AG04449 (cell line): ENCODE measurements around the gene NOL4L.

ENCODE experiments used
- CTCF ChIA-PET: fragments of 350-600 bp; formaldehyde crosslinking; extraction: SDS; loops from one replicate; lab custom pipeline; 2021; ENCODE audit warnings: antibody characterized with exemption; lab: Yijun Ruan, JAX
- POLR2A ChIA-PET: fragments of 400-600, 350-600 bp; formaldehyde crosslinking; extraction: SDS; loops from one replicate; lab custom pipeline; 2020; ENCODE audit warnings: antibody characterized with exemption, inconsistent platforms; lab: Yijun Ruan, JAX
- DNase-seq: peaks from one replicate; pipeline ENCODE4 v3.0.0-alpha.2; 2010; ENCODE audit warnings: low read depth, low spot score
- H3K4me3 ChIP-seq: 2 replicates; pipeline ENCODE4 v1.5.1; 2011; ENCODE audit warnings: low read depth, mild to moderate bottlenecking, control low read depth, low read length
- CTCF ChIP-seq: IDR thresholded peaks from one replicate; pipeline ENCODE4 v1.5.1; 2011; ENCODE audit warnings: mild to moderate bottlenecking, moderate library complexity, low read length, control low read depth, inconsistent platforms; ENCODE audit not compliant: insufficient read depth; ENCODE audit errors: missing control alignments

NOL4L gene

GRCh38 chr20:32614772-32615171, 29.6 kb upstream of the NOL4L start:
- CTCF ChIA-PET: interaction anchor here (1.5 kb wide), 1 partner anchor 38 kb away, joined by 3 read pairs; no protein-coding TSS in a partner anchor
- DNase-seq: no peak
- TF ChIP-seq CTCF: no peak
- POLR2A ChIA-PET: no interaction called here
- no peak overlapping the region for H3K4me3 ChIP-seq

DNA sequence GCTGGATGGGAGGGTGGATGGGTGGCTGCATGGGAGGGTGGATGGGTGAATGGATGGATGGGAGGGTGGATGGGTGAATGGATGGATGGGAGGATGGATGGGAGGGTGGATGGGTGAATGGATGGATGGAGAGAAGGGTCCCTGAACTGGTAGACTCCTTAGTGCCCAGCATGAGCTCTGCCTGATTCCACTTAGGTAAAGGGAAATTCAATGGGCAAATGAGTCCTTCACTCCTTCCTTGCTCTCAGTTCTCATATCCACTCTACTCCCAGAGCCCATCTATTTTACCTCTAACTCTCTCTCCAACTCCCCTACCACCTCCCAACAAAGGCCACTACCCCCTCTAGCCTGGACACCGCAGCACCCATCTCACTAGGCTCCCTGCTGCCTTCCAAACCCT, 29.2 kb upstream of the NOL4L start:
- no peak for TF ChIP-seq CTCF
- CTCF ChIA-PET: no interaction called here
- no peak overlapping the region for H3K4me3 ChIP-seq
- DNase-seq: no peak
- POLR2A ChIA-PET: no interaction called here

- TF ChIP-seq CTCF: no peak
- CTCF ChIA-PET: interaction anchor here (1.4 to 3.2 kb wide), 2 partner anchors 39 to 92 kb away, joined by 3 to 10 read pairs; no protein-coding TSS in a partner anchor
- POLR2A ChIA-PET: no interaction called here
- DNase-seq: no peak
- H3K4me3 ChIP-seq: no peak overlapping the region
Measured at GRCh38 chr20:32613192-32614053, 28.3 kb upstream of the NOL4L start.

- ChIA-PET POLR2A (no interaction called here), CTCF (interaction anchor here (1.4 to 3.2 kb wide), 2 partner anchors 40 to 91 kb away, joined by 3 to 10 read pairs; no protein-coding TSS in a partner anchor)
- no peak for DNase-seq
- no peak overlapping the region for H3K4me3 ChIP-seq
- TF ChIP-seq CTCF: no peak
Measured at GRCh38 chr20:32612351-32613191, 27.4 kb upstream of the NOL4L start.

DNA sequence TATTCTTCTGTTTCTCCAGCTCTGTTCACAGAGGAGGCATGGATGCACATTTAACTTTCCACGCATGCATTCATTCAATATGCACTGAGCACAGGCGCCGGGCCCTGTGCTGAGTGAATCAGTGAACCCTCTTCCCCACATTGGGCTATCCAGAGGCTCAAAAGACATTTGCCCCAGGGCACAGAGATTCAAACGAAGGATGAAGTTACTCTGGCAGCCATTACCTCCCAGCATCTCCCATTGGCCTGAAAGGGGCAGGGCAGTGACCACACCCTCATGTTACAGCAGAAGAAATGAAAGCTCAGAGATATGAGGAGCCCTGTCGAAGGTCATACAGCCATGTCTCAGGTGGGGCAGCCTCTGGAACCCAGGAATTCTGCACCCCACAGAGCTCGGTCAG, 26.7 kb upstream of the NOL4L start:
- DNase-seq: no peak
- ChIA-PET POLR2A (no interaction called here), CTCF (interaction anchor here (1.4 to 3.2 kb wide), 2 partner anchors 41 to 90 kb away, joined by 3 to 10 read pairs; no protein-coding TSS in a partner anchor)
- no peak for TF ChIP-seq CTCF
- H3K4me3 ChIP-seq: no peak overlapping the region
